Common myeloid progenitor, CD34-positive (primary cell): ENCODE results near the gene CMTM8.
A peak's percentile ranks its signal among the peaks of the same experiment; 100 is the strongest.

ENCODE experiments used
- CTCF ChIA-PET: fragments of 350-600 bp; sonication (Branson Sonifier 250); formaldehyde crosslinking; loops from one replicate; lab custom pipeline; 2021; ENCODE audit warnings: antibody characterized with exemption; lab: Charles Lee
- POLR2A ChIA-PET: fragments of 350-600 bp; sonication (Branson Sonifier 250); formaldehyde crosslinking; loops from one replicate; lab custom pipeline; 2021; ENCODE audit warnings: antibody characterized with exemption; lab: Charles Lee
- DNase-seq, 3 donors: peaks; one replicate each; pipeline versions ENCODE4 v3.0.0 to v3.0.0-alpha.2; 2013
- H3K27ac ChIP-seq, 2 experiments: 1 replicate in 1 of 2; 2 replicates in 1 of 2; pipeline ENCODE4 v1.7.0; 2013; ENCODE audit warnings: inconsistent platforms in 2 of 2, low read length in 2 of 2, mild to moderate bottlenecking in 2 of 2, low read depth in 1 of 2, moderate library complexity in 1 of 2; ENCODE audit not compliant: severe bottlenecking in 2 of 2, insufficient read depth in 1 of 2, poor library complexity in 1 of 2
- H3K27me3 ChIP-seq, 5 experiments: replicated peaks in 2 of 5; 1 replicate in 3 of 5; 2 replicates in 2 of 5; pipeline versions ENCODE4 v1.6.1 to v1.7.0; 2013; ENCODE audit warnings: low read length in 4 of 5, mild to moderate bottlenecking in 2 of 5, moderate library complexity in 2 of 5, inconsistent platforms in 1 of 5; ENCODE audit not compliant: insufficient read depth in 5 of 5, control insufficient read depth in 4 of 5
- H3K36me3 ChIP-seq, 4 experiments: 1 replicate in 2 of 4; 2 replicates in 2 of 4; pipeline versions ENCODE4 v1.6.1 to v1.7.0; 2013; ENCODE audit warnings: low read length in 3 of 4, control low read depth in 1 of 4, mild to moderate bottlenecking in 1 of 4; ENCODE audit not compliant: control insufficient read depth in 4 of 4, insufficient read depth in 4 of 4
- H3K4me1 ChIP-seq, 4 experiments: 1 replicate in 3 of 4; 2 replicates in 1 of 4; pipeline versions ENCODE4 v1.6.1 to v1.7.1; 2013; ENCODE audit warnings: low read length in 3 of 4, mild to moderate bottlenecking in 3 of 4, control low read depth in 1 of 4, inconsistent platforms in 1 of 4, moderate library complexity in 1 of 4; ENCODE audit not compliant: control insufficient read depth in 4 of 4, insufficient read depth in 4 of 4; ENCODE audit errors: control extremely low read depth in 1 of 4
- H3K4me3 ChIP-seq, 7 experiments: 1 replicate in 4 of 7; 2 replicates in 3 of 7; pipeline versions ENCODE4 v1.5.1 to v1.7.0; 2013; ENCODE audit warnings: mild to moderate bottlenecking in 7 of 7, low read length in 6 of 7, moderate library complexity in 6 of 7, inconsistent platforms in 2 of 7, low read depth in 2 of 7, control low read depth in 1 of 7; ENCODE audit not compliant: insufficient read depth in 4 of 7, control insufficient read depth in 1 of 7; ENCODE audit errors: extremely low read depth in 1 of 7
- H3K9me3 ChIP-seq, 5 experiments: 1 replicate in 4 of 5; 2 replicates in 1 of 5; pipeline versions ENCODE4 v1.6.1 to v1.7.1; 2013; ENCODE audit warnings: low read length in 4 of 5, mild to moderate bottlenecking in 2 of 5, inconsistent platforms in 1 of 5, low read depth in 1 of 5, moderate library complexity in 1 of 5; ENCODE audit not compliant: control insufficient read depth in 4 of 5, insufficient read depth in 2 of 5; ENCODE audit errors: control extremely low read depth in 1 of 5
- WGBS: methylation state at CpG from one replicate; pipeline ENCODE4 v1.1.5; 2013; ENCODE audit not compliant: insufficient coverage; 5-methylcytosine and 5-hydroxymethylcytosine counted together

CMTM8 gene

GRCh38 chr3:32255345-32255744, 16.9 kb downstream of the CMTM8 start:
- H3K9me3 ChIP-seq = peaks cover 0 to 5% (median 1%) of the 10 kb centered on the region in 5 experiments
- no peak overlapping the region for H3K4me3 ChIP-seq
- DNase-seq = no peak
- CTCF ChIA-PET = interaction anchor here (1.3 kb wide), 1 partner anchor 11 kb away, joined by 4 read pairs; no protein-coding TSS in a partner anchor
- POLR2A ChIA-PET = no interaction called here
- 100% methylated on average over 1 of the region's 2 CpGs for WGBS
- H3K27ac ChIP-seq = no peak overlapping the region
- peaks cover 0 to 4% (median 0%) of the 10 kb centered on the region in 4 experiments for H3K36me3 ChIP-seq
- peaks cover 0 to 8% (median under 1%) of the 10 kb centered on the region in 4 experiments for H3K4me1 ChIP-seq
- H3K27me3 ChIP-seq = no peaks in the 10 kb centered on the region

GRCh38 chr3:32256206-32256605, 17.7 kb downstream of the CMTM8 start:
- no peaks in the 10 kb centered on the region for H3K27me3 ChIP-seq
- no peak for DNase-seq
- no peak overlapping the region for H3K27ac ChIP-seq
- ChIA-PET CTCF (no interaction called here), POLR2A (no interaction called here)
- H3K4me3 ChIP-seq = no peak overlapping the region
- H3K9me3 ChIP-seq = peaks cover 0 to 5% (median 1%) of the 10 kb centered on the region in 5 experiments
- peaks cover 0 to 4% (median 0%) of the 10 kb centered on the region in 4 experiments for H3K36me3 ChIP-seq
- peaks cover 0 to 8% (median under 1%) of the 10 kb centered on the region in 4 experiments for H3K4me1 ChIP-seq
- no CpG with 5 or more reads among the region's 3 CpGs for WGBS

- Histone ChIP-seq H3K27me3 (no peaks in the 10 kb centered on the region), H3K4me1 (peaks cover 0 to 8% (median under 1%) of the 10 kb centered on the region in 4 experiments), H3K4me3 (no peak overlapping the region), H3K36me3 (peaks cover 0 to 4% (median 3%) of the 10 kb centered on the region in 4 experiments), H3K9me3 (peaks cover 0 to 7% (median 1%) of the 10 kb centered on the region in 5 experiments), H3K27ac (no peak overlapping the region)
- CTCF ChIA-PET = interaction anchor here (0.7 to 1.7 kb wide), 2 partner anchors 10 to 21 kb away, joined by 3 to 6 read pairs; no protein-coding TSS in a partner anchor
- 100% methylated on average over 1 of the region's 3 CpGs for WGBS
- POLR2A ChIA-PET = no interaction called here
- DNase-seq = no peak
These were observed 18.6 kb downstream of the CMTM8 start for GRCh38 chr3:32257042-32257441.

DNA sequence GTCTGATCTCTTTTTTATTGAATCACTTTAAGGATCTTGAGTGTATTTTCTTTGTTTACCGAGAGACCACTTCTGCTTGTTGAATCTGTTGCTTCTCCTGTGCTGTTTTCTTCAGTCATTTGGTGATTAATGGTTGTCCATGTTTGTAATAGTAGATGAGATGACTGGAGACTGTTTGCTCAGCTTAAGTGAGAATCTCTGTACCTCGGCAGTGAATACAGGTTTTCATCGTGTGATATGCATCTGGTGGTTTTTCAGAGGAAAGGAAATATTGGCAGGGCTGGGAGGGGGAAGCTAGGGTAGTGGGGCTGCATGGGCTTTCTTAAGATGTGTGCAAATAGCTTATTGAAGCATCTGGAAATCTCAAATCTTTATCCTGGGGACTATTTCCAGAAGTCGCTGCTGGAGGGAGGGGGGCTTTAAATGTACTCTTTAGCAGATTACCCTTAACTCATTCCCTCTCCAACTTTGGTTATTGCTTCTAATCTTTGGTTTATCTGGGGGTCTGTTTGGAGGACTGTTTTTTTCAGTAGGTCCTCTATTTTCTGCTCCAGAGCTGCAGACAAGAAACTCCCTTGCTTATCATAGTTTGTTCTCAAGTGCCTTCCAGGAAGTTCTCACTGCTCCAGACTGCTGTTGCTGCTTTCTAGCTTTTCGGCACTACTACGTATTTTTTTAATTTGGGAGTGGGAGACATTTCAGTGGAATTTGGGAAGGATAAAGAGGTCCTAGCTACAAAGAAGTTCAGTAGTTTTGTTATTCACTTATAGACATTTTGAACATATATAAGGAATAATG, 19.4 kb downstream of the CMTM8 start:
- H3K9me3 ChIP-seq = peaks cover 0 to 7% (median 1%) of the 10 kb centered on the region in 5 experiments
- H3K4me1 ChIP-seq = peaks cover 0 to 8% (median under 1%) of the 10 kb centered on the region in 4 experiments
- no peak overlapping the region for H3K4me3 ChIP-seq
- no peaks in the 10 kb centered on the region for H3K27me3 ChIP-seq
- POLR2A ChIA-PET = no interaction called here
- H3K27ac ChIP-seq = no peak overlapping the region
- DNase-seq = peak in 2 of 3 donors; percentile 51 to 59
- CTCF ChIA-PET = interaction anchor here (0.7 to 1.7 kb wide), 4 partner anchors 10 to 80 kb away, joined by 3 to 6 read pairs (median 4); no protein-coding TSS in a partner anchor
- H3K36me3 ChIP-seq = peaks cover 0 to 9% (median 4%) of the 10 kb centered on the region in 4 experiments
- WGBS = 44% methylated on average over 3 of the region's 6 CpGs

DNA sequence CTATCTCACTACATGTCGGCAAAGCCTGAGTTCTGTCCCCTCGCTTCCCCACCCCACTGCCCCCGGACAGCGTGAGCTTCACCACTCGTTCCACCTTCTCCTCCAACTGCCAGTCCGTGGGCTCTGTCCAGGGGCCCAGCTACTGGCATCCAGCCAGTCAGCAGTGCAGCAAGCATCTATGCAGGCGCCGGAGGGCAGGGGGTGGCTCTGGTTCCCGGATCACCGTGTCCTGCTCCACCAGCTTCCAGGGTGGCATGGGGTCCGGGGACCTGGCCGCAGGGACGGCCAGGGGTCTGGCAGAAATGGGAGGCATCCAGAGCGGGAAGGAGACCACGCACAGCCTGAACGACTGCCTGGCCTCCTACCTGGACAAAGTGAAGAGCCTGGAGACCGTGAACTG, 20.4 kb downstream of the CMTM8 start:
- no peaks in the 10 kb centered on the region for H3K27me3 ChIP-seq
- DNase-seq = no peak
- H3K9me3 ChIP-seq = peaks cover 0 to 7% (median 1%) of the 10 kb centered on the region in 5 experiments
- no peak overlapping the region for H3K27ac ChIP-seq
- H3K4me1 ChIP-seq = peaks cover 0 to 8% (median under 1%) of the 10 kb centered on the region in 4 experiments
- ChIA-PET POLR2A (no interaction called here), CTCF (interaction anchor here (1.7 kb wide), 1 partner anchor 11 kb away, joined by 6 read pairs; no protein-coding TSS in a partner anchor)
- 97% methylated on average over 17 of the region's 17 CpGs for WGBS
- peaks cover 0 to 9% (median 4%) of the 10 kb centered on the region in 4 experiments for H3K36me3 ChIP-seq
- H3K4me3 ChIP-seq = no peak overlapping the region

DNA sequence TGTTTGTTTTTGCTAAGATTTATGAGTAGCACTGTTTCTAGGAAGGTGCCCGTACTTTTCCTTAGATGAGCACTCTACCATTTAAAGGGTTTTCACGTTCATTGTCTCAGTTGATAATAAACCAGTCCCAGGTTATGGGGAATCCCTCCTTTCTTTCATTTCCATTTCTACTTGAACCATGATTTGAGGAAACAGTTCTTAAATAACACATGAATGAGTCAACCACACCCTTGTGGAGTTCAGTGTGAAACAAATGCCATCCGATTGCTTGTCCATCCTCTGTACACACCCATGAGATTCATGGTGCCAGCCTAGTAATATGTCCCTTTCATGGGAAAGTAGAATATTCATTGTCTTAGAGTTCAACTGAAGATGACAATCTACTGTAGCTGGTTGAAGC, 23.1 kb downstream of the CMTM8 start:
- POLR2A ChIA-PET = no interaction called here
- Histone ChIP-seq H3K4me3 (no peak overlapping the region), H3K36me3 (peaks cover 0 to 9% (median 2%) of the 10 kb centered on the region in 4 experiments), H3K27me3 (no peaks in the 10 kb centered on the region), H3K27ac (no peak overlapping the region), H3K9me3 (peaks cover 0 to 2% (median 0%) of the 10 kb centered on the region in 5 experiments), H3K4me1 (peaks cover 0 to 8% (median under 1%) of the 10 kb centered on the region in 4 experiments)
- 69% methylated on average over 2 of the region's 3 CpGs for WGBS
- CTCF ChIA-PET = interaction anchor here (1.0 to 1.6 kb wide), 3 partner anchors 14 to 27 kb away, joined by 3 to 4 read pairs (median 3); no protein-coding TSS in a partner anchor
- DNase-seq = no peak
